Keratinocyte (primary cell): ENCODE measurements around the gene CASR.

Experiments
- EZH2 ChIP-seq: IDR thresholded peaks from one replicate; pipeline ENCODE4 v1.6.1; 2012; ENCODE audit warnings: inconsistent platforms, mild to moderate bottlenecking, low read length, moderate library complexity
- TF ChIP-seq, protein P1 (sequence below), 3 experiments: IDR thresholded peaks in 1 of 3; conservative IDR thresholded peaks in 1 of 3; optimal IDR thresholded peaks in 1 of 3; 2 replicates in 2 of 3; 3 replicates in 1 of 3; pipeline versions ENCODE3 to v1.5.1; 2011; ENCODE audit warnings: low read length in 3 of 3, mild to moderate bottlenecking in 3 of 3, moderate library complexity in 2 of 3, control low read depth in 1 of 3, inconsistent platforms in 1 of 3; ENCODE audit not compliant: insufficient read depth in 2 of 3; ENCODE audit errors: extremely low read depth in 1 of 3

DNA sequence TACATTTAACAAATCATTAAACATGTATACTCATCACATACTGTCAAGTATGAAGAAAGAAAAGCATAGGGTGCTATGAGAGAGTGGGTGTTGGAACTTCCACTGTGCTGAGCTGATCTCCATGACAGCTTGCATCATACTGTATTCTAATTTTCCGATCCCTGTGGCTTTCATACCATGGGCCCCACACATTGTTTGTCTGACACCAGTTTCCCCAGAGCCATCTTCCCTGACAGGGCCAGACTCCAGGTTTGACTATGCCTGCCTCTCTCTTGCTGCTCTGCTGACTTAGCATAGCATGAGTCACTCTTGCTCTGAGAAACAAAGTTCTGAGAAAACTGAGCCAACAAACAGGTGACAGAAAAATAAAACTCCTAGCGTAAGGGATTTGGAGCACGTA lies 37.0 kb upstream of the CASR start:
- no peak for TF ChIP-seq EZH2
- TF ChIP-seq, protein P1, sequence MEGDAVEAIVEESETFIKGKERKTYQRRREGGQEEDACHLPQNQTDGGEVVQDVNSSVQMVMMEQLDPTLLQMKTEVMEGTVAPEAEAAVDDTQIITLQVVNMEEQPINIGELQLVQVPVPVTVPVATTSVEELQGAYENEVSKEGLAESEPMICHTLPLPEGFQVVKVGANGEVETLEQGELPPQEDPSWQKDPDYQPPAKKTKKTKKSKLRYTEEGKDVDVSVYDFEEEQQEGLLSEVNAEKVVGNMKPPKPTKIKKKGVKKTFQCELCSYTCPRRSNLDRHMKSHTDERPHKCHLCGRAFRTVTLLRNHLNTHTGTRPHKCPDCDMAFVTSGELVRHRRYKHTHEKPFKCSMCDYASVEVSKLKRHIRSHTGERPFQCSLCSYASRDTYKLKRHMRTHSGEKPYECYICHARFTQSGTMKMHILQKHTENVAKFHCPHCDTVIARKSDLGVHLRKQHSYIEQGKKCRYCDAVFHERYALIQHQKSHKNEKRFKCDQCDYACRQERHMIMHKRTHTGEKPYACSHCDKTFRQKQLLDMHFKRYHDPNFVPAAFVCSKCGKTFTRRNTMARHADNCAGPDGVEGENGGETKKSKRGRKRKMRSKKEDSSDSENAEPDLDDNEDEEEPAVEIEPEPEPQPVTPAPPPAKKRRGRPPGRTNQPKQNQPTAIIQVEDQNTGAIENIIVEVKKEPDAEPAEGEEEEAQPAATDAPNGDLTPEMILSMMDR (optimal IDR thresholded peaks at IDR 0.05 in 1 of 3, IDR thresholded peaks at IDR 0.05 in 1 of 3, conservative IDR thresholded peaks at IDR 0.05 in 1 of 3; ENCODE audit: extremely low read depth in 1 of 3, insufficient read depth in 2 of 3, low read length in 3 of 3) = no peak
